ENCODE data around the gene ELMO3. TPM values are rescaled to one million over a fixed set of nuclear protein-coding genes. Genes with fewer than 3 reads are reported as not detected.

The ELMO3 gene
- total and polyA plus RNA-seq, 2 of the 4 experiments (the other 2 are of a cell fraction): 0.36 to 1.6 TPM

DNA sequence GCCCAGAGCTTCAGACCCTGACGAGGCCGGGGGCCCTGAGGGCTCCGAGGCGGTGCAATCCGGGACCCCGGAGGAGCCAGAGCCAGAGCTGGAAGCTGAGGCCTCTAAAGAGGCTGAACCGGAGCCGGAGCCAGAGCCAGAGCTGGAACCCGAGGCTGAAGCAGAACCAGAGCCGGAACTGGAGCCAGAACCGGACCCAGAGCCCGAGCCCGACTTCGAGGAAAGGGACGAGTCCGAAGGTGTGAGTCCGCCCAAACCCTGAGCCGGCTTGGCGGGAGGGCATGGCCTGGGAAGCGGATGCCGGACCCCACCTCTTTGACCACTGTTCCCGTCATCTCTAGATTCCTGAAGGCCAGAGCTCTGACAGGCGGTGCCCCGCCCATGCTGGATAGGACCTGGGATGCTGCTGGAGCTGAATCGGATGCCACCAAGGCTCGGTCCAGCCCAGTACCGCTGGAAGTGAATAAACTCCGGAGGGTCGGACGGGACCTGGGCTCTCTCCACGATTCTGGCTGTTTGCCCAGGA, 24.2 kb upstream of the ELMO3 start:
- H4K20me1 ChIP-seq (ENCODE audit: insufficient read depth, low read length): peaks cover 25% of the 10 kb centered on the region
- H2BK120ac ChIP-seq (ENCODE audit: low read depth, low read length): no peak overlapping the region
- no peaks in the 10 kb centered on the region for H3K9me3 ChIP-seq (ENCODE audit: control insufficient read depth, insufficient read depth, low read length)
- peak overlapping the region; percentile 93 for H2AFZ ChIP-seq (replicated peaks; ENCODE audit: low read length, poor library complexity)
- H3K9me1 ChIP-seq (ENCODE audit: insufficient read depth, low read length): peaks cover 15% of the 10 kb centered on the region
- peaks cover 28% of the 10 kb centered on the region for H3K4me1 ChIP-seq (ENCODE audit: control insufficient read depth, insufficient read depth, low read length)
- H3K56ac ChIP-seq (ENCODE audit: extremely low read depth, insufficient read depth, low read length): no peak overlapping the region
- WGBS, 2 experiments (ENCODE audit: extremely low coverage in 2 of 2, insufficient read length in 1 of 2): 67% methylated on average over 16 of the region's 31 CpGs; no CpG with 5 or more reads in 1 of the 2 experiments
- ChIA-PET CTCF (no interaction called here), POLR2A (ENCODE audit: unreplicated experiment) (no interaction called here)
- H2BK20ac ChIP-seq (ENCODE audit: low read depth, low read length): no peak overlapping the region
- no peak overlapping the region for H3K14ac ChIP-seq (replicated peaks; ENCODE audit: low read depth, low read length)
- no peak overlapping the region for H3K23ac ChIP-seq (ENCODE audit: low read depth, low read length)
- H3K18ac ChIP-seq (ENCODE audit: low read depth, low read length): no peak overlapping the region
- H4K8ac ChIP-seq (ENCODE audit: low read depth in 2 of 2, low read length in 2 of 2): no peak overlapping the region; a peak in 1 of 4 replicates
- H3K4me2 ChIP-seq (ENCODE audit: low read depth, low read length): no peak overlapping the region; the same call in 1 of the 2 replicates
- intact Hi-C loops (cut with micrococcal nuclease): no loop called here
- ATAC-seq (ENCODE audit: low read depth): no peak
- no peak overlapping the region for H4K5ac ChIP-seq (ENCODE audit: low read depth, low read length)
- no peak overlapping the region for H3K9ac ChIP-seq (ENCODE audit: low read depth, low read length)
- H2AK9ac ChIP-seq (replicated peaks; ENCODE audit: low read depth, low read length, poor library complexity): peak overlapping the region; percentile 95
- H2BK5ac ChIP-seq (ENCODE audit: low read depth, low read length, poor library complexity, severe bottlenecking): no peak overlapping the region
- no TSS peak for BruUV-seq (replicated peaks)
- dilution Hi-C loops (cut with HindIII; ENCODE audit: low sequenced_read_pairs, unreplicated experiment): no loop called here
- peaks cover 17 to 47% of the 10 kb centered on the region in 2 experiments; a peak in 3 of 4 replicates for H3K79me1 ChIP-seq (ENCODE audit: low read depth in 1 of 2, low read length in 2 of 2)
- no peak for TF ChIP-seq MAFK (IDR thresholded peaks at IDR 0.05; ENCODE audit: low read depth, low read length)
- TF ChIP-seq, protein P1, sequence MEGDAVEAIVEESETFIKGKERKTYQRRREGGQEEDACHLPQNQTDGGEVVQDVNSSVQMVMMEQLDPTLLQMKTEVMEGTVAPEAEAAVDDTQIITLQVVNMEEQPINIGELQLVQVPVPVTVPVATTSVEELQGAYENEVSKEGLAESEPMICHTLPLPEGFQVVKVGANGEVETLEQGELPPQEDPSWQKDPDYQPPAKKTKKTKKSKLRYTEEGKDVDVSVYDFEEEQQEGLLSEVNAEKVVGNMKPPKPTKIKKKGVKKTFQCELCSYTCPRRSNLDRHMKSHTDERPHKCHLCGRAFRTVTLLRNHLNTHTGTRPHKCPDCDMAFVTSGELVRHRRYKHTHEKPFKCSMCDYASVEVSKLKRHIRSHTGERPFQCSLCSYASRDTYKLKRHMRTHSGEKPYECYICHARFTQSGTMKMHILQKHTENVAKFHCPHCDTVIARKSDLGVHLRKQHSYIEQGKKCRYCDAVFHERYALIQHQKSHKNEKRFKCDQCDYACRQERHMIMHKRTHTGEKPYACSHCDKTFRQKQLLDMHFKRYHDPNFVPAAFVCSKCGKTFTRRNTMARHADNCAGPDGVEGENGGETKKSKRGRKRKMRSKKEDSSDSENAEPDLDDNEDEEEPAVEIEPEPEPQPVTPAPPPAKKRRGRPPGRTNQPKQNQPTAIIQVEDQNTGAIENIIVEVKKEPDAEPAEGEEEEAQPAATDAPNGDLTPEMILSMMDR (conservative IDR thresholded peaks at IDR 0.05; ENCODE audit: low read depth, low read length): no peak
- TF ChIP-seq RAD21 (IDR thresholded peaks at IDR 0.05; ENCODE audit: low read length): no peak
- no peak for TF ChIP-seq SMC3 (IDR thresholded peaks at IDR 0.05; ENCODE audit: low read depth, low read length)
- TF ChIP-seq RFX5 (IDR thresholded peaks at IDR 0.05; ENCODE audit: low read depth, low read length): no peak
- no peak for TF ChIP-seq POLR2A (IDR thresholded peaks at IDR 0.05; ENCODE audit: low read depth, low read length)
- TF ChIP-seq NFE2L2 (IDR thresholded peaks at IDR 0.05; ENCODE audit: low read depth, low read length): no peak
- no peak for TF ChIP-seq RCOR1 (IDR thresholded peaks at IDR 0.05; ENCODE audit: insufficient replicate concordance, low read length)
- TF ChIP-seq, protein P2, sequence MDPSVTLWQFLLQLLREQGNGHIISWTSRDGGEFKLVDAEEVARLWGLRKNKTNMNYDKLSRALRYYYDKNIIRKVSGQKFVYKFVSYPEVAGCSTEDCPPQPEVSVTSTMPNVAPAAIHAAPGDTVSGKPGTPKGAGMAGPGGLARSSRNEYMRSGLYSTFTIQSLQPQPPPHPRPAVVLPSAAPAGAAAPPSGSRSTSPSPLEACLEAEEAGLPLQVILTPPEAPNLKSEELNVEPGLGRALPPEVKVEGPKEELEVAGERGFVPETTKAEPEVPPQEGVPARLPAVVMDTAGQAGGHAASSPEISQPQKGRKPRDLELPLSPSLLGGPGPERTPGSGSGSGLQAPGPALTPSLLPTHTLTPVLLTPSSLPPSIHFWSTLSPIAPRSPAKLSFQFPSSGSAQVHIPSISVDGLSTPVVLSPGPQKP (IDR thresholded peaks at IDR 0.05; ENCODE audit: borderline replicate concordance, low read depth, low read length): no peak
- TF ChIP-seq MXI1 (IDR thresholded peaks at IDR 0.05; ENCODE audit: borderline replicate concordance, low read depth, low read length): no peak
- TF ChIP-seq BHLHE40 (IDR thresholded peaks at IDR 0.05; ENCODE audit: low read depth, low read length): no peak
- TF ChIP-seq, protein P3, sequence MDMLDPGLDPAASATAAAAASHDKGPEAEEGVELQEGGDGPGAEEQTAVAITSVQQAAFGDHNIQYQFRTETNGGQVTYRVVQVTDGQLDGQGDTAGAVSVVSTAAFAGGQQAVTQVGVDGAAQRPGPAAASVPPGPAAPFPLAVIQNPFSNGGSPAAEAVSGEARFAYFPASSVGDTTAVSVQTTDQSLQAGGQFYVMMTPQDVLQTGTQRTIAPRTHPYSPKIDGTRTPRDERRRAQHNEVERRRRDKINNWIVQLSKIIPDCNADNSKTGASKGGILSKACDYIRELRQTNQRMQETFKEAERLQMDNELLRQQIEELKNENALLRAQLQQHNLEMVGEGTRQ (IDR thresholded peaks at IDR 0.05; ENCODE audit: low read depth, low read length): no peak
- TF ChIP-seq CHD1 (IDR thresholded peaks at IDR 0.05; ENCODE audit: low read depth, low read length): no peak
- no peak for TF ChIP-seq CEBPB (IDR thresholded peaks at IDR 0.05; ENCODE audit: low read depth, low read length)
- TF ChIP-seq FOS (IDR thresholded peaks at IDR 0.05; ENCODE audit: low read depth, low read length): no peak
- TF ChIP-seq MAZ (IDR thresholded peaks at IDR 0.05; ENCODE audit: borderline replicate concordance, low read depth, low read length): no peak
- H4K91ac ChIP-seq (ENCODE audit: insufficient read depth, low read depth, low read length): no peak overlapping the region
- no peak overlapping the region for H3K27ac ChIP-seq (ENCODE audit: insufficient read depth, low read length)
- no peaks in the 10 kb centered on the region for H3K27me3 ChIP-seq (ENCODE audit: control insufficient read depth, insufficient read depth, low read length)
- peak overlapping the region; percentile 16; the same call in 1 of the 2 replicates for H2AK5ac ChIP-seq (ENCODE audit: low read depth, low read length)
- 0 out of 2 replicates have a peak overlapping the region, but pooled peaks have one; percentile 51 for H3K4ac ChIP-seq (ENCODE audit: low read depth, low read length)
- in situ Hi-C loops (cut with MboI; ENCODE audit: low sequenced_read_pairs): no loop called here
- H3K4me3 ChIP-seq (ENCODE audit: insufficient read depth, low read depth, low read length): no peak overlapping the region
- peaks cover 11% of the 10 kb centered on the region; the same call in 1 of the 2 replicates for H3K36me3 ChIP-seq (ENCODE audit: control insufficient read depth, insufficient read depth, low read length)
- no peak overlapping the region for H2BK15ac ChIP-seq (ENCODE audit: low read depth, low read length)
- DNase-seq: no peak

Data from IMR-90 (cell line).